Kidney (tissue), 14 donors: ENCODE measurements around the gene CTXND1. TPM values are rescaled to one million over a fixed set of nuclear protein-coding genes. Genes with fewer than 3 reads are reported as not detected.

Experiments used
- DNase-seq, 5 donors: peaks; one replicate each; pipeline ENCODE4 v3.0.0-alpha.2; 2013 to 2020
- FAIRE-seq: peaks from 2 replicates; lab custom pipeline; 2012; peaks lifted over from hg19 to GRCh38; lab: Jason Lieb, UNC
- H3K27ac ChIP-seq, 2 donors: one replicate each; pipeline ENCODE4 v1.7.0; 2013; ENCODE audit warnings: low read depth in 2 of 2, low read length in 2 of 2, inconsistent platforms in 1 of 2
- H3K27me3 ChIP-seq: one replicate; pipeline ENCODE4 v1.7.1; 2013; ENCODE audit warnings: low read length, inconsistent platforms; ENCODE audit not compliant: control insufficient read depth, insufficient read depth
- H3K36me3 ChIP-seq, 3 donors: one replicate each; pipeline versions ENCODE4 v1.7.0 to v1.7.1; 2013; ENCODE audit warnings: low read length in 3 of 3, control low read depth in 1 of 3, inconsistent platforms in 1 of 3; ENCODE audit not compliant: insufficient read depth in 3 of 3, control insufficient read depth in 2 of 3
- H3K4me1 ChIP-seq, 3 donors: one replicate each; pipeline versions ENCODE4 v1.7.0 to v1.7.1; 2013; ENCODE audit warnings: low read length in 3 of 3, inconsistent platforms in 1 of 3, low read depth in 1 of 3; ENCODE audit not compliant: control insufficient read depth in 2 of 3, insufficient read depth in 2 of 3
- H3K4me3 ChIP-seq, 3 donors: one replicate each; pipeline versions ENCODE4 v1.7.0 to v1.8.1; 2013; ENCODE audit warnings: low read length in 3 of 3, control low read depth in 1 of 3, inconsistent platforms in 1 of 3
- H3K9ac ChIP-seq, 3 donors: one replicate each; pipeline versions ENCODE4 v1.7.0 to v1.7.1; 2013; ENCODE audit warnings: low read length in 3 of 3, control low read depth in 1 of 3, inconsistent platforms in 1 of 3
- H3K9me3 ChIP-seq, 3 donors: one replicate each; pipeline versions ENCODE4 v1.7.0 to v1.7.1; 2013; ENCODE audit warnings: low read length in 3 of 3, control low read depth in 1 of 3, inconsistent platforms in 1 of 3; ENCODE audit not compliant: control insufficient read depth in 2 of 3, insufficient read depth in 1 of 3
- intact Hi-C: fragments of 100-400 bp; cut with DNase I; formaldehyde crosslinking; loops from one replicate; pipeline ENCODE4 v1.11.1; 2022
- polyA plus RNA-seq: library from polyadenylated mRNA; stranded (reverse); fragments of 350-450 nt; fragmentation: Illumina TruSeq; extraction: RNeasy Lipid Tissue Mini Kit (QIAGEN cat#74804); gene quantifications from one replicate; pipeline ENCODE4 v1.2.3, GENCODE V29; 2014; ENCODE audit warnings: low read depth, low replicate concordance; ENCODE audit not compliant: insufficient read depth
- total RNA-seq: library from RNA; stranded (reverse); fragmentation: NEBNext Ultra II Directional; extraction: Animal tissue kit (Norgen Biotek cat#: 25700); gene quantifications from one replicate; pipeline ENCODE4 v1.2.1, GENCODE V29; 2021
- TF ChIP-seq, protein P1 (sequence below): IDR thresholded peaks from 3 replicates; pipeline ENCODE4 v1.5.1; 2012; ENCODE audit warnings: mild to moderate bottlenecking, moderate library complexity, borderline replicate concordance; ENCODE audit not compliant: insufficient read depth; ENCODE audit errors: extremely low read depth
- donor health status: control.
- donor health status: control.
- donor health status: control.
- donor health status: control.
- donor health status: control.
- donor health status: DM: yes; HTN: yes; CAD: no.
- donor health status: Normal renal cell carcinoma (clear cell type).

Gene CTXND1
- total and polyA plus RNA-seq, 2 donors from 2014 or later: 2.2 to 2.8 TPM

DNA sequence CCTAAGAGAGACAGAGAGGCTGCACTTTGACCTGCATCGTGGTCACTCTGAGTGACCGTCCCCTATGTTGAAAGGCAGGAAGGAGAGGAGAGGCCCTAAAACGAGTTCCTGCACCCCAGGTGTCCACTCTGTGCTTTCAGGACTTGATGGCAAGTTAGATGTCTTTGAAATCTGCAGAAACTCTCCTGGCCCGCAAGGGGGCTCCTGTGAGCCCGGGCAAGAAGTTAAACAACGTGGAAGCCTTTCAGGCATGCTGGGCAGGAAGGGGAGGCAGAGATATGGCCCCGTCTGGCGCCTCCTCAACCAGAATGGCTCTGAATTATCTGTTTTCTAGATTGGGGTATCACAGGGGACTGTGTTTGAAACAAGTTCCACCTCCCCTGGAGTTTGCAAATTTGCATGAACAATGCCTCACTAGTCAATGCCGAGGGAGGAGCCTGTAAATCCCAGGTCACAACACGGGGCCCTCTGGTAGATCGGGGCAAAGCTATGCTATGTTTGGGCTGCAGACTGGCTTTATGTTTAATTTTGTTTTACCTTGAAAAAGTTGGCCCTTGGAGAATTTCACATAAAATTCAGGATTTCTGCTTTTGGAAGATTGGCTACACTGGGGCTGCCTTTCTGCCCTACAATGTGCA, 9.8 kb downstream of the CTXND1 start:
- Histone ChIP-seq H3K27ac (no peak overlapping the region), H3K9me3 (no peaks in the 10 kb centered on the region), H3K27me3 (no peaks in the 10 kb centered on the region), H3K4me3 (no peak overlapping the region), H3K9ac (no peak overlapping the region), H3K4me1 (peaks cover 0 to 22% (median 10%) of the 10 kb centered on the region in 3 donors), H3K36me3 (no peaks in the 10 kb centered on the region)
- DNase-seq: no peak
- FAIRE-seq: no peak
- intact Hi-C loops: no loop called here
- TF ChIP-seq, protein P1, sequence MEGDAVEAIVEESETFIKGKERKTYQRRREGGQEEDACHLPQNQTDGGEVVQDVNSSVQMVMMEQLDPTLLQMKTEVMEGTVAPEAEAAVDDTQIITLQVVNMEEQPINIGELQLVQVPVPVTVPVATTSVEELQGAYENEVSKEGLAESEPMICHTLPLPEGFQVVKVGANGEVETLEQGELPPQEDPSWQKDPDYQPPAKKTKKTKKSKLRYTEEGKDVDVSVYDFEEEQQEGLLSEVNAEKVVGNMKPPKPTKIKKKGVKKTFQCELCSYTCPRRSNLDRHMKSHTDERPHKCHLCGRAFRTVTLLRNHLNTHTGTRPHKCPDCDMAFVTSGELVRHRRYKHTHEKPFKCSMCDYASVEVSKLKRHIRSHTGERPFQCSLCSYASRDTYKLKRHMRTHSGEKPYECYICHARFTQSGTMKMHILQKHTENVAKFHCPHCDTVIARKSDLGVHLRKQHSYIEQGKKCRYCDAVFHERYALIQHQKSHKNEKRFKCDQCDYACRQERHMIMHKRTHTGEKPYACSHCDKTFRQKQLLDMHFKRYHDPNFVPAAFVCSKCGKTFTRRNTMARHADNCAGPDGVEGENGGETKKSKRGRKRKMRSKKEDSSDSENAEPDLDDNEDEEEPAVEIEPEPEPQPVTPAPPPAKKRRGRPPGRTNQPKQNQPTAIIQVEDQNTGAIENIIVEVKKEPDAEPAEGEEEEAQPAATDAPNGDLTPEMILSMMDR: peak; percentile 29

DNA sequence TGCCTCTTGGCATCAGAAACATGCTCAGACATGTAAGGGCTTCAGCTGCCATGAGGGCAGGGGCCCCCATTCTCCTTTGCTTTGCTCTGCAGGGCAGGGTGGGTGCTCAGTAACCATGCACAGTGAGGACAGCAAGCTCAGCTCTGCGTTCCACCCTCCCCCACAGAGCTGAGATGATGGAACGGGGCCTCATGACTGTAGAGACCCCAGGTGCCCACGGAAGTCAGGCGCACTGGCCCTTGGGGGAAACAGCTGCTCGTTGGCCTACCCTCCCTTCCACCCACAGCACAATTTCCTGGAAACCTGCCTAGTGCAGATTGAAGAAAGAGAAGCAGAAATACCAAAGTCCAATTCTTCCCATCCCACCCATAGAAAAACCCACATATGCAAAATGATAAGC, 10.5 kb downstream of the CTXND1 start:
- H3K27me3 ChIP-seq: no peaks in the 10 kb centered on the region

DNA sequence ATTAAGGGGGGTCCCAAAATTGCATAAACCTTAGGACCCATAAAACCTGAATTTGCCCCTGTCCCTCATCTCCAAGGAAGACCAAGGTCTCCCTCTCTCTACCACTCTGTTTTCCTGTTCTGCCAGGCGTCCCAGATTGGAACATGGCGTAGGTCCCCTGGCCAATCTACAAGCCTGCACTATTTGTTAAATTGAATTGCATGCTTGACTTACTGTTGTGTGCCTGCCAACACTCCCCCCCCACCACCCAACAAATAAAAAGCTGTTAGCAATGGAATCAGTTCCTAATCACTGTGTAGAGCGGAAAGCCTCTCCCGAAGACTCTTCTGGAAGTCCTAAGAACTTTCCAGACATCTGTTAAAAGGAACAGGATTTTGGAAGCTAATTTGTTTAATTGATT, 11.7 kb downstream of the CTXND1 start:
- Histone ChIP-seq H3K36me3 (no peaks in the 10 kb centered on the region), H3K9me3 (no peaks in the 10 kb centered on the region), H3K4me3 (no peak overlapping the region), H3K27ac (no peak overlapping the region), H3K27me3 (no peaks in the 10 kb centered on the region), H3K4me1 (peaks cover 0 to 14% (median 8%) of the 10 kb centered on the region in 3 donors), H3K9ac (no peak overlapping the region)
- FAIRE-seq (no peak), DNase-seq (peak in 1 of 5 donors; percentile 45)
- TF ChIP-seq, protein P1: no peak
- intact Hi-C loops: no loop called here

More for the DNA sequence above, 10.5 kb downstream of the CTXND1 start:
- Histone ChIP-seq H3K27ac (no peak overlapping the region), H3K9me3 (no peaks in the 10 kb centered on the region), H3K9ac (no peak overlapping the region), H3K4me1 (peaks cover 0 to 15% (median 8%) of the 10 kb centered on the region in 3 donors), H3K4me3 (no peak overlapping the region), H3K36me3 (no peaks in the 10 kb centered on the region)
- DNase-seq: no peak
- intact Hi-C loops: no loop called here
- no peak for FAIRE-seq
- TF ChIP-seq, protein P1: no peak

DNA sequence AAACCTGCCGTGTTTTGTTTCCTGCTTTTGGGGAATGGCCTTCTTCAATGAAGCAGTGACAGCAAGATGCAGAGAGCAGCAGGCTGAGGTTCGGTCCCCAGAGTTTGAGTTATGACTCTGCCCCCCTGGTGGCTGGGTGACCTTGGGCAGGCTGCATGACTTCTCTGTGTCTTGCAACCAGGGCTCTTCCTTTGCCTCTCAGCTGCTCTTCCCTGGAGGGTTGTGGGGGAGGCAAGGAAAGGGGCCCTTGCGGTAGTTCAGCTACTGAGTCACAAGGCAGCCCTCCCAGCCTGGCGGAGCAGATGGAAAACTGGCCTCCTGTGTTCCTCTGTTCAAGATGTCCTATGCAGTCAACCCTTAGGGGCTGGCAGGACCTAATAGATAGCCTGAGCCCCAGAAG, 17.1 kb downstream of the CTXND1 start:
- Histone ChIP-seq H3K27ac (no peak overlapping the region), H3K4me3 (no peak overlapping the region), H3K9me3 (no peaks in the 10 kb centered on the region), H3K36me3 (no peaks in the 10 kb centered on the region), H3K27me3 (no peaks in the 10 kb centered on the region), H3K9ac (no peak overlapping the region), H3K4me1 (no peaks in the 10 kb centered on the region)
- no peak for FAIRE-seq
- intact Hi-C loops: no loop called here
- TF ChIP-seq, protein P1: peak; percentile 27
- DNase-seq: no peak
